HG03378 (cell line): Measurements from ENCODE around the gene IQCN.

Source experiments
- ATAC-seq: cut with Tn5 transposase; IDR thresholded peaks from one replicate; pipeline ENCODE4 v1.9.1; 2021; ENCODE audit warnings: mild to moderate bottlenecking, moderate library complexity; ENCODE audit not compliant: unreplicated experiment

The IQCN gene

DNA sequence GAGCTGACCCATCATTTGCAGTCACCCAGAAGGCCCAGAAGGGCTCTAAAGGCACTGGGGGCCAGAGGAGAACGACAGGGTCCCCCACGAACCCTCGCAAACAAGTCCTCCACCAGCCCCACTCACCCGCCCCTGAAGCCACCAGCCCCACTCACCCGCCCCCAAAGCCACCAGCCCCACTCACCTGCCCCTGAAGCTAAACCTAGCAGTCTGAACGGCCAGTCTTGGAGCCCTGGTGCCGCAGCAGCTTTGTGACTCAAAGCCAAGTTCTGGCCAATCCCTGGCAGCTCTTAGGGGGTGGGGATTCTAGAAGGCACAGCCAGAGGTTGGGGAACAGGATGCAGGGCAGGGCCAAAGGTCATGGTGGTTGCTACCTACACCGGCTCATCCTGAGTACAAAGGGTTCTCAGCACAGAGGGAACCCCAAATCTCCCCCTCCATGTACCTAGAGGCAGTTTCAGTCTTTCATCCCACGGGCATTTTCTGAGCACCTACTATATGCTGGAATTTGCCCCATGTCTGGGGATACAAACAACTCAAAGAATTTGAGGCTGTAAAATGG, at the start of gene IQCN:
TSS of gene IQCN (minus strand) at position 234 of the 562 bp plus-strand sequence. CDS start 4,974 bp downstream, outside the sequence.
- ATAC-seq = no peak

DNA sequence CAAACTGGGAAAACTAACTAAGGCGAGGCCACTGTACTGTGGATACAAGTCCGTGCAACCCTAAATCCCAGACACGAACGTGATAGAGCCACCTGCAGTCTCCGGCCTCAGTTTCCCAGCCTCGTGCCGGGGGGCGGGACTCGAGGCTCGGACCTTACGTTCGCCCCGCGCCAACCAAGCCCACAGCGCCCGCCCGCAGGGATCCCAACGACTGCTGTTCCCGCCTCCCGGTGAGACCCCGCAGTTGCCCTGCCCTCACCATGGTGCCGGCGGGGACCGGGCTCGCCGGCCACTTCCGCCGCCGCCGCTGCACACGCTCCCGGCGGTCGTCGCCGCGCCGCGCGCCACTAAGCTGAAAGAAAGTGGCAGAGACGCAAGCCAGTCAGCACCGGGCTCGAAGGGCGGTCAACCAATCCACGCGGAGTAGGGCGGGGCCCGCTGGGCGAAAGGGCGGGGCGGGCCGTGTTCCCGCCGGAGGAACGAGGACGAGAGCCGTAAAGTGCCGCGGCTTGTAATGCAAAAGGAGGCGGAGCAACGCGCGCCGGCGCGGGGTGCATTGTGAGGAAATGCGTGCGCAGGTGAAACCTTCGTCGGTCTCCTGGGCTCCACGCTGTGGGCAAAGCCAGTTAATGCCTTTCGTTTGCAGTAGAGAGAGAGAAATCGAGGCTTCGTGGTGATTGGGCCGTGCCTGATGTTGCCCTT, 48.7 kb upstream of the IQCN start, which contains the start of gene LSM4:
TSS of gene LSM4 (minus strand) at position 318 of the 702 bp plus-strand sequence. CDS start at position 262, 56 bp downstream.
- peak; percentile 82 for ATAC-seq

DNA sequence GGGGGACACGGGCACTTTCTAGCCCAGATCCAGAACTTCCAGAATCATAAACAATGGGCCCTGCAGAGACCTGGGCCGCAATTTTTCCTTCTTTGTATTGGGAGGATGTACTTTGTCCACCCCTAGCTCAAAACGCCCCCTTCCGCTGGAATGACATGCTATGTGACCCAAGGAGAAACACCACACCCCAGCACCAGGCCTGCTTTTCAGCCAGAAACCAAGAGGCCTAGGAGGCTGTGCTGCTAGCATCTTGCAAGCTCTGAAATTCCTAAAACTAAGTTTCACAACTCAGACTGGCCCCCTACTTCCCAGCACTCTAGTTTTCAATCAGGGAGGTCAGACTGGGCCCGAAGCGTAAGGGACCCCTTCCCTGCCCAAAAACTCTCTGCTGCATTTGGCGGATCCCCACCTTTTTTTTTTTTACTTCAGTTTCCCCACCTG, 48.1 kb upstream of the IQCN start:
- no peak for ATAC-seq

GRCh38 chr19:18321734-18322102, 47.5 kb upstream of the IQCN start:
- ATAC-seq = no peak

DNA sequence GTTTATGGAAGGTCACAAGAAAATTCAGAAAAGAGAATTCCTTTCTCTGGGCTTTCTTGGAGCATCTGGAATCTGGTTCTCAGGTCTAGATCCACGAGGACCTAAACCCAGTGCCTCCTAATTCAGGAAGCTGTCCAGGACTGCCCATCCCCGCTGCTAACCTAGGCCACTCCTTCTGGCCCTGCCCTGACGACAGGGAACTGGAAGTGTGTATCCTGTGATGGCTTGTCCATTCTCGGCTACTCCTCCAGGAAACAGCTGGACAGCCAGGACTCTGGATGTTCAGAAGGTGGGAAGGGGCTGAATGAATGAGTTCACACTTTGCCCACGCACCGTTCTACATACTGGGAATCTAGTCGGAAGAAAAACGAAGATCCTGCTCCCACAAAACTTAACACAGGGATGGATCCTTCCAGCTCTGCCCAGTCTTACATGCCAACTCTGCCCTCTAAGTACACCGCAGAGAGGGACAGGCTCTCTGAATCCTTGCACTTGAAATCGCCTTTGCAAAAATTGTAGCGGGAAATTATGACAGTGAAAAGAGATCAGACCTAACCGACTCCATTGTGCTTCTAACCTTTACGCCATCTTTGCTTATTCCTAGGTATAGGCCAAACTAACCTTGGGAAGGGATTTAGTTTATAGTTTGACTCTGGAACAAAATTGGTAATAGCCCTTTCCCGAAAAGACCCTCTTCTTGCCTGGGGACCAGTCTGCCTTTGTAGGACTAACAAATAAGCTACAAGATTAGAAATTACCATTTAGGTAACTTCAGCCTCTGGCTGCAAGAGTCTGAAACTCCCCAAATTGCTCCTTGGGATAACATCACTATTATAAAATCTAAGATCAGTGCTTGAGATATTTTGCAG, 46.8 kb upstream of the IQCN start:
- no peak for ATAC-seq

DNA sequence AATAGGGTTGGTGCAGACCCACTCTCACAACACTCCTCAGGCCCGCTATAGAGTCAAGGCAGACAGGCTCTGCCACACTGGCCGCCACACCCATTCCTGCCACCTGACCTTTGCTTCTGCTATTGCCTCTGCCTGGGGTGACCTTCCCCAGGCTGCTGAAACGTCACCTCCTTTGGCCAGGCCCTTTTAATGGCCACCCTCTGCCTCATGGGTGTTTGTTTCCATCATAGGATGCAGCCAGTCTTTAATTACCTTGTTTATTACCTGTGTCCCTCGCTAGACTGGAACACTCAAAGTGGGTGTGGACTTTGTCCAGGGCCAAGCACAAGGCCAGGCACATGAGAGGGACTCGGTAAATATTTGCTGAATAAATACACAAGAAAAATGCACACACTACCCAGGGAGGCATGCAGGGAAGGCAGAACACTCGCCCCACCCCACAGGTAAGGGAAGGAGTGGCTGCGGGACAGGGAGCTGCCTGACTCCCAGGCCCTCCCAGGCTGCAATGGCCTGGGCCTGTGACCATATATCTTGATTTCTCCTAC, 45.4 kb upstream of the IQCN start:
- ATAC-seq = no peak

GRCh38 chr19:18317961-18318800, 43.9 kb upstream of the IQCN start:
- ATAC-seq = no peak

GRCh38 chr19:18313398-18313797, 39.1 kb upstream of the IQCN start:
- ATAC-seq = no peak

- ATAC-seq = no peak
Measured at GRCh38 chr19:18312092-18312534, 37.9 kb upstream of the IQCN start.

- ATAC-seq = no peak
Measured at GRCh38 chr19:18311502-18312091, 37.3 kb upstream of the IQCN start.

GRCh38 chr19:18310966-18311365, 36.7 kb upstream of the IQCN start:
- no peak for ATAC-seq

DNA sequence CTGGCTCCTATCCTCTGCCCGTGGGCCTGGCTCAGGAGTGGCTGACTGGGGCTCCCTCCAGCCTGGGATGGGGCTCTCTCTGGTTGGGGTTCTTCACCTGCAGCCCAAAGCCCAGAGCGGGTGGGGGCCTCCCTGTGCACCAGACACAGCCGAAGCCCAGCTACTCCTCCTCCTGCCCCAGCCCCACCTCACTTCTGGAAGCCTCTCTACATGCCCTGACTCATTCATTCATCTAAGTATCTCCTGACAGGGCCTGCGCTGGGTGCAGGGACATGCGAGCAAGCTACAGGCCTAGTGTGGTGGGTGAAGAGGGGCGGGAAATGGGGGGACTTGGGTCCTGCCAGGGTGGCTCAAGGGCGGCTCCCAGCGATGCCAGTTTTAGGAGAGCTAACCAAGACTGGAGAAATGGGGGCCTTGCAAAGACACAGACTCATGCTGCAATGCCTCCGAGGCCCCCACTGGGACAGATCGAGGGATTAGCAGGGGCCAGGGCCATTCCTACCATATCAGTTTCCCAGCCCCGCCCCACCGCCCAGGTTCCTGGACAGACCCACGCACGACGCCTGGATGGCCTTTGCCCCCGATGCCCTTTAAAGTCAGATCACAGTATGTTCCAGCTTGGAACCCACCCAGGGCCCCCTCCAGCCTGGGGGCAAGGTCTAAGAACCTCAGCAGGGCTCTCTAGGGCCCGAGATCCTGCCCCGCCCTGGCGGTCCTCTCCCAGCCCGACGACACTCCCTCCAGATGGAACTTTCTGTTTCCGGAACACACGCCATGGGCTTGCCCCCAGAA, 36.1 kb upstream of the IQCN start:
- ATAC-seq = no peak

DNA sequence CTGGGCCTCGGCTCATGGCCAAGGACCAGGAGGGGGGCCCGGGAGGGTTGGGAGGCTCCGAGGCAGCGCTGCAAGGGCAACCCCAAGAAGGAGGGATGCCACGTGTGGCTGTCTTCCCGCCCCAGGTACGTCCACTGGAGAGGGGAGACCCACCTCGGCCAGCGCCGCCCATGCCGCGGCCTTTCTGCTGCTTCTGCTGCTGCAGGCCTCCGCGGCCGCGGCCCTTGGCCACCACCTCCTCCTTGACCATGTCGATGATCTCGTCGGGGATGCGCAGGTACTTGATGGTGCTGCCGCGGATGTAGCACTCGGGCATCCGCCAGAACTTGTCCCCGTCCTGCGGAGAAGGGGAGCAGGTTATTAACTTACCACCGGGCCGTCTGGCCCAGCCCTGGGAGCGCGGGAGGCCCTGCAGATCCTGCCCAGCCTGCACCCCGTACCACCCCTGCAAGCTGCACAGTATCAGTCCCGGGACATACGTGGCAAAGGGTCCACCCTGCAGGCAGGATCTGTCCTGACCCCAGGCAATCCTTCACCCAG, 35.3 kb upstream of the IQCN start:
- no peak for ATAC-seq

- no peak for ATAC-seq
Measured at GRCh38 chr19:18308948-18309325, 34.7 kb upstream of the IQCN start.

GRCh38 chr19:18308051-18308947, 34.0 kb upstream of the IQCN start:
- ATAC-seq = no peak

DNA sequence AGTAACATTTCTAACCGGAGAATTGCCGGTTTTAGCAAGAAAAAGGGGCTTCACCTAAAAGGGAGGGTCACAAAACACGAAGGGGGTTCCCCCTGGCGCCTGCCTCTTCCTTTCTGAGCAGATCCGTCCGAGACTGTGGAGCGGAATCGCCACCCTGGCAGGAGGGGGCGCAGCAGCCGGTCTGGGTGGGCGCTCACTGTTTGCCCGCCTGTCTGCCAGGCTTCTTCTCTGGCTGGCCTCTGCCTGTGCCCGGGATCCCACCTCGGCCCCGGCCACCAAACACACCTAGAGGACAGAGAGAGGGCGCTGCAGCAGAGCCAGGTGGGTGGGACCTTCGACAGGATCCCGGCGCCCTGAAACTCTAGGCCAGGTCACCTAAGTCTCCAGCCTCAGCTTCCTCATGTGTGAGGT, 33.0 kb upstream of the IQCN start:
- no peak for ATAC-seq

GRCh38 chr19:18306888-18307260, 32.6 kb upstream of the IQCN start:
- no peak for ATAC-seq
